ENCODE results near the gene MARVELD1.

- TF ChIP-seq, protein P1, sequence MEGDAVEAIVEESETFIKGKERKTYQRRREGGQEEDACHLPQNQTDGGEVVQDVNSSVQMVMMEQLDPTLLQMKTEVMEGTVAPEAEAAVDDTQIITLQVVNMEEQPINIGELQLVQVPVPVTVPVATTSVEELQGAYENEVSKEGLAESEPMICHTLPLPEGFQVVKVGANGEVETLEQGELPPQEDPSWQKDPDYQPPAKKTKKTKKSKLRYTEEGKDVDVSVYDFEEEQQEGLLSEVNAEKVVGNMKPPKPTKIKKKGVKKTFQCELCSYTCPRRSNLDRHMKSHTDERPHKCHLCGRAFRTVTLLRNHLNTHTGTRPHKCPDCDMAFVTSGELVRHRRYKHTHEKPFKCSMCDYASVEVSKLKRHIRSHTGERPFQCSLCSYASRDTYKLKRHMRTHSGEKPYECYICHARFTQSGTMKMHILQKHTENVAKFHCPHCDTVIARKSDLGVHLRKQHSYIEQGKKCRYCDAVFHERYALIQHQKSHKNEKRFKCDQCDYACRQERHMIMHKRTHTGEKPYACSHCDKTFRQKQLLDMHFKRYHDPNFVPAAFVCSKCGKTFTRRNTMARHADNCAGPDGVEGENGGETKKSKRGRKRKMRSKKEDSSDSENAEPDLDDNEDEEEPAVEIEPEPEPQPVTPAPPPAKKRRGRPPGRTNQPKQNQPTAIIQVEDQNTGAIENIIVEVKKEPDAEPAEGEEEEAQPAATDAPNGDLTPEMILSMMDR (IDR thresholded peaks at IDR 0.05), result no peak
- TF ChIP-seq POLR2A (IDR thresholded peaks at IDR 0.05), result no peak
Observed at GRCh38 chr10:97738616-97739015, 25.1 kb downstream of the MARVELD1 start.

Data from body of pancreas (tissue), 4 donors.